ENCODE data around the gene CIBAR2.

CIBAR2 gene

DNA sequence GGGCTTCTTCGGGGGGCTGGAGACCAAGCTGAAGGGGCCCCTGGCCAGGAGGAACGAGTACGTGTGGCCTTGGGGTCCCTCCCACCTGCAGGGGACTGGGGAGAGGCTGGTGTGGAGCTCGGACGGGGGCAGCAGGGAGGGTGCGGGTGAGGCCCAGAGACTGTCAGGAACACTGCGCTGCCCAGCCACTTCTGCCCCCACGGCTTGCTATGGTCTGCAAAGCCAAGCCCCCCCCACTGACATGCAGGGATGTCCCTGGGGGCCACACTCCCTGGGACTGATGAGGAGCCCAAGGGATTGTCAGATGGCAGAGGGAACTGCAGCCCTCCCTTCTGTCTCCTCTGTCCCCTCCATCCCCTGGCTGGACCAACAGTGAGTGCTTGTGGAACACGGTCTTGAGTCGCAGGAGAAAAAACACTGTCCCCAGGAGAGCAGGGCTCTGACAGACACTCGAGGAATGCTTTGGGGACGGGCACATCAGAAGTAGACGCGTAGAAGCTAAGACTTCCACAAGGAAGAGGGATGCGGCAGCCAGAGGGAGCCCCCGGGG, 34.6 kb downstream of the CIBAR2 start:
- no peak overlapping the region for H3K27ac ChIP-seq
- TF ChIP-seq, protein P1, sequence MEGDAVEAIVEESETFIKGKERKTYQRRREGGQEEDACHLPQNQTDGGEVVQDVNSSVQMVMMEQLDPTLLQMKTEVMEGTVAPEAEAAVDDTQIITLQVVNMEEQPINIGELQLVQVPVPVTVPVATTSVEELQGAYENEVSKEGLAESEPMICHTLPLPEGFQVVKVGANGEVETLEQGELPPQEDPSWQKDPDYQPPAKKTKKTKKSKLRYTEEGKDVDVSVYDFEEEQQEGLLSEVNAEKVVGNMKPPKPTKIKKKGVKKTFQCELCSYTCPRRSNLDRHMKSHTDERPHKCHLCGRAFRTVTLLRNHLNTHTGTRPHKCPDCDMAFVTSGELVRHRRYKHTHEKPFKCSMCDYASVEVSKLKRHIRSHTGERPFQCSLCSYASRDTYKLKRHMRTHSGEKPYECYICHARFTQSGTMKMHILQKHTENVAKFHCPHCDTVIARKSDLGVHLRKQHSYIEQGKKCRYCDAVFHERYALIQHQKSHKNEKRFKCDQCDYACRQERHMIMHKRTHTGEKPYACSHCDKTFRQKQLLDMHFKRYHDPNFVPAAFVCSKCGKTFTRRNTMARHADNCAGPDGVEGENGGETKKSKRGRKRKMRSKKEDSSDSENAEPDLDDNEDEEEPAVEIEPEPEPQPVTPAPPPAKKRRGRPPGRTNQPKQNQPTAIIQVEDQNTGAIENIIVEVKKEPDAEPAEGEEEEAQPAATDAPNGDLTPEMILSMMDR (IDR thresholded peaks at IDR 0.05), result no peak
- TF ChIP-seq ZFX (IDR thresholded peaks at IDR 0.05; ENCODE audit: borderline replicate concordance), result no peak

DNA sequence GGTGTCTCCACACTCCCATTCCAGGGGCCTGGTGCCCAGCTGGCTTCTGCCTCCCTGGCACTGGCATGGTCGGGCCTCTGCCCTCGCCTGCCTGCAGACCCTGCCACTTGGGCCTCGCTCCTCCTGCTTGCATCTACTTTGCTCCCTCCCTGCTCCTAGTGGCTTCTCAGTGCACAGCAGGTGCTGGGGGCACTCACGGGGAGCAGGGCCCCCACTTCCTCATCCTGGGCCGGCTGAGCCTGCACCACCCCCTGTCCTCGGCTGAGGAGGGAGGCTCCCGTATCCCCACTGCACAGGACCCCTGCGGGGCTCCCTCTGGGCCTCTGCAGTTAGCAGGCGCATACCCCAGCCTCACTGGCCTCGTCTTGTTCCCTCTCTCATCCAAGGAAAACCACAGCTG, 35.2 kb downstream of the CIBAR2 start:
- TF ChIP-seq, protein P1 (IDR thresholded peaks at IDR 0.05), result no peak
- no peak for TF ChIP-seq ZFX (IDR thresholded peaks at IDR 0.05; ENCODE audit: borderline replicate concordance)
- no peak overlapping the region for H3K27ac ChIP-seq

DNA sequence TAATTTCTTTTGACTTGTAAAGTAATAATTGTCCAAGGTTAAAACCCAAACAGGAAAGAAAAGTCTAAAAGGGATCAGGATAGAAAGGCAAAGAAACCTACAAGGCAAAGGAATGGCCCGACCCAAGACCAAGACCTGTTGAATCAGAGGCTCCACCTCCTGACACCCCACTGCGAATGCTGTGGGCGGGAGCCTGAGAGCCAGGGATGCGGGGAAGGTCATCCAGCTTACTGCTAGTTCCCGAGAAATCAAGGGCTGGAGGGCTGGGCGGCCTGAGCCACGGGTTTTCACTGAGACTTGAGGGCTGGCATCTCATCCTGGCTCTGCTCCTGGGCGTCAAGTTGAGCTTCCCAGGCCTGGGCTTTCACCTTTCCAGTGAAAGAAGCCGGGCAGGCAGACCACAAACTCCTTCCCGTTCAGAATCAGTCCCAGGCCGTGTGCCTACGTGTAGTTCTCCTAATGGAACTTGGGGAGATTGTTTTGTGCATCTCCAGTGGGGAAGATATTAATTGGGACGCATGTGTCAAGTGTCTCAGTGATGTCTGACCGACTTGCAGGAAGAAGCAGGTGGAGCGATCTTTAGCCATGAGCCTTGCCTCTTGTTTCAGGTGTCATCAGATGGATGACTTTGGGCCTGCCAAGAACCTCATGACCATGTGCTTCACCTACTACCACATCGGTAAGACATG, 36.9 kb downstream of the CIBAR2 start:
- TF ChIP-seq, protein P1 (IDR thresholded peaks at IDR 0.05), result no peak
- TF ChIP-seq ZFX (IDR thresholded peaks at IDR 0.05; ENCODE audit: borderline replicate concordance), result no peak
- H3K27ac ChIP-seq, result no peak overlapping the region

DNA sequence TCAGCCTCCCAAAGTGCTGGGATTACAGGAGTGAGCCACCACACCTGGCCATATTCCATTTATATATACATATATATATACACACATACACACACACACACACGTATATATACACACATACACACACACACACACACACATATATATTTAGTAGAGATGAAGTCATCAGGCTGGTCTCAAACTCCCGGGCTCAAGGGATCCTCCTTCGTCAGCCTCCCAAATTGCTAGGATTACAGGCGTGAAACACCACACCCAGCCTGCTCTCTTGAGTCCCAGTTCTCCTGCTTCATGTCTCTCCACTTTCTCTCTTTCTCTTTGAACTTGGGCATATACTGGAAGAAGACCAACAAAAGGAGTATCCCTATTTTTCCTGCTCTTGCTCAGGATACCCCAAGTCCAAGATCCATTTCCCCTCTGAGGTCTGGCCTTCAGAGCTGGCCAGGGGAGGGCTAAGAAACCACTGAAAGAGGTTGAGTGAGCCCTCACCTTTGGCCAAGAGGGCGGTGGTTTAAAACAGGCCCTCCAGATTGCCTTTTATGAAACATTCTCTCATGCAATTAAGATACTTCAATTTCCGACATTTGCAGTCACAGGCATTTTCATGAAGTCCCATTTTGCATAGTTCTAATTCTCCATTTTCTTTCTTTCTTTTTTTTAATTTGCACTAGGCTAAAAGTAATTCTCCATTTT, 37.9 kb downstream of the CIBAR2 start:
- no peak for TF ChIP-seq ZFX (IDR thresholded peaks at IDR 0.05; ENCODE audit: borderline replicate concordance)
- TF ChIP-seq, protein P1 (IDR thresholded peaks at IDR 0.05), result no peak
- no peak overlapping the region for H3K27ac ChIP-seq

DNA sequence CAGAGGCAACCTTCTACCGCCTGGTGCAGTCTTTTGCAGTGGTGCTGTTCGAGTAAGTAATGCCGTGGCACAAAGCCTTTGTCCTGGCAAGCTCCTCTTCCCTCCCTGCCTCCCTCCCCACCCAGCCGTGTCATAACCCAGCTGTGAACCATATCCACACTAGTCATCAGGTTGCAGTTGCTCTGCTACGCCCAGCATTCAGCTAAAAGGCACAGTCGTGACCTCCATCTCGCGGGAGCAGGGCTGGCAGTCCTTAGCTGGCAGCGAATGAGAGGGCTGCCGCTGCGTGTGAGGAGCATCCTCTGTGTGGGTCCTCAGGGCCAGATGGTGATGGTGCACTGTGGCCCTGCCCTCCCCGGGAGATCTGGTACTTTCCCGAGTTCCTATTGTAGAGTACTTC, 39.3 kb downstream of the CIBAR2 start:
- TF ChIP-seq, protein P1 (IDR thresholded peaks at IDR 0.05), result no peak
- TF ChIP-seq ZFX (IDR thresholded peaks at IDR 0.05; ENCODE audit: borderline replicate concordance), result no peak
- no peak overlapping the region for H3K27ac ChIP-seq

DNA sequence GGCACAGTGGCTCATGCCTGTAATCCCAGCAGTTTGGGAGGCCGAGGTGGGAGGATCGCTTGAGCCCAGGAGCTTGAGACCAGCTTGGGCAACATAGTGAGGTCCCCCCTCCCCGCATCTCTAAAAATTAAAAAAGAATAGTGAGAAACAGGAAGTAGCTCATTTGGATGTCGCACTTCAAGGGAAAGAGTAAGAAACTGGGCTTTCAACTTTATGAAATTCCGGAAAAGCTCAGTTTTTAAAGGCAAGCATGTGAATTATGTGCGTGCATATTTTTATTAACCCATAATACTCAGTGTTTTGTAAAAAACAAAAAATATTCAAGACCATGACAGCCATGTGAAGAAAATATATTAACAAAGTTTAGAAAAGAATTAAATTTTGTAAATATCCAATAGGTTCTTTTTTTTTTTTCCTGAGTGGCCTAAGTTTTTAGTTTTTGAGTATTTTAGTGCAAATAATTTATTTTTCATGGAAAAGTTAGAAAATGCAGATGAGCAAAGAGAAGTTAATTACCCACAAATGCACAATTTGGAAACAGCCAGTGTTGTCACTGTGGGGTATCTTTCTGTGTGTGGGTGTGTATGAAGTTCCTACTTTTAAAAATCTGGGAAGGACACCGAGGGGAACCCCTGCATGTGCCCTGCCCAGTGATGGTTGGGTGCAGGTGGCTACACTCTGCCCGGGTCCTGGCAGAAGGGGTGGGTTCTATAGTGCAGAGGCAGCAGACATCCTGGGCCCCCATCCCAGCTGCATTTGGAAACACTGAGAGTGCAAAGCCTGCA, 40.0 kb downstream of the CIBAR2 start:
- H3K27ac ChIP-seq, result no peak overlapping the region
- no peak for TF ChIP-seq ZFX (IDR thresholded peaks at IDR 0.05; ENCODE audit: borderline replicate concordance)
- TF ChIP-seq, protein P1 (IDR thresholded peaks at IDR 0.05), result no peak

Measured in 22Rv1 (cell line).